Ishikawa (cell line): ENCODE measurements around the gene EFNA1.
A peak's percentile ranks its signal among the peaks of the same experiment; 100 is the strongest.

Experiments
- CEBPB ChIP-seq: IDR thresholded peaks from 2 replicates; pipeline ENCODE4 v1.6.1; 2012
- CREB1 ChIP-seq: IDR thresholded peaks from 2 replicates; pipeline ENCODE4 v1.6.1; 2012; ENCODE audit warnings: low read depth
- EGR1 ChIP-seq: IDR thresholded peaks from 2 replicates; pipeline ENCODE4 v1.6.1; 2012
- EP300 ChIP-seq: IDR thresholded peaks from 2 replicates; pipeline ENCODE4 v1.6.1; 2012; ENCODE audit warnings: borderline replicate concordance
- FOXM1 ChIP-seq: IDR thresholded peaks from 2 replicates; pipeline ENCODE4 v1.6.1; 2012; ENCODE audit warnings: low read depth, borderline replicate concordance
- NFIC ChIP-seq: IDR thresholded peaks from 2 replicates; pipeline ENCODE4 v1.6.1; 2012
- RAD21 ChIP-seq: IDR thresholded peaks from 2 replicates; pipeline ENCODE4 v1.6.1; 2012; ENCODE audit warnings: low read depth
- TAF1 ChIP-seq: IDR thresholded peaks from 2 replicates; pipeline ENCODE4 v1.6.1; 2012; ENCODE audit warnings: low read depth, mild to moderate bottlenecking
- TCF12 ChIP-seq: IDR thresholded peaks from 2 replicates; pipeline ENCODE4 v1.6.1; 2012; ENCODE audit warnings: low read depth
- TEAD4 ChIP-seq: IDR thresholded peaks from 2 replicates; pipeline ENCODE4 v1.6.1; 2012
- YY1 ChIP-seq: IDR thresholded peaks from 2 replicates; pipeline ENCODE4 v1.6.1; 2012; ENCODE audit warnings: low read depth
- ZBTB7A ChIP-seq: IDR thresholded peaks from 2 replicates; pipeline ENCODE4 v1.6.1; 2012; ENCODE audit warnings: low read depth
- TF ChIP-seq, protein P1 (sequence below): IDR thresholded peaks from 2 replicates; pipeline ENCODE4 v1.6.1; 2012
- TF ChIP-seq, protein P2 (sequence below): IDR thresholded peaks from 2 replicates; pipeline ENCODE4 v1.6.1; 2012; ENCODE audit warnings: low read depth, mild to moderate bottlenecking

DNA sequence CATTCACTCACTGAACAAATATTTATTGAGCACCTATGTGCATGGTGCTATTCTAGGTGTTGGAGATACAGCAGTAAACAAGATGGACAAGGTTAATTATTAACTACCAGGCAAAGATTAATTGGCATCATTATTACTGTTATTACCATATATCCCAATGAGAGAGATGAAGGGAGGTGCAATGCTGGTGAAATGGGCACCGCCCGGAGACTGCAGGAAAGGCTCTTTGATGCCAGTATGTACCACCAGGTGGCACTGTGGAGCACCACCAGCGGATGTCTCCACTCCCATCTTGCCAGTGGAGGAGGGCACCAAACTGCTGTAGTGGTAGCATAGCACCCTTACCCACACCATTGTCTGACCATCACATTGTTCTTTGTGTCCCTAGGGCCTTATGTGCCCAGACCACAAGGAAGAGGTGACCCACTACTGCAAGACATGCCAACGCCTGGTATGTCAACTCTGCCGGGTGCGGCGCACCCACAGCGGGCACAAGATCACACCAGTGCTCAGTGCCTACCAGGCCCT lies 48.9 kb downstream of the EFNA1 start:
- peak; percentile 69 for TF ChIP-seq RAD21
- no peak for TF ChIP-seq TAF1
- TF ChIP-seq, protein P1, sequence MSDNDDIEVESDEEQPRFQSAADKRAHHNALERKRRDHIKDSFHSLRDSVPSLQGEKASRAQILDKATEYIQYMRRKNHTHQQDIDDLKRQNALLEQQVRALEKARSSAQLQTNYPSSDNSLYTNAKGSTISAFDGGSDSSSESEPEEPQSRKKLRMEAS = no peak
- TF ChIP-seq, protein P2, sequence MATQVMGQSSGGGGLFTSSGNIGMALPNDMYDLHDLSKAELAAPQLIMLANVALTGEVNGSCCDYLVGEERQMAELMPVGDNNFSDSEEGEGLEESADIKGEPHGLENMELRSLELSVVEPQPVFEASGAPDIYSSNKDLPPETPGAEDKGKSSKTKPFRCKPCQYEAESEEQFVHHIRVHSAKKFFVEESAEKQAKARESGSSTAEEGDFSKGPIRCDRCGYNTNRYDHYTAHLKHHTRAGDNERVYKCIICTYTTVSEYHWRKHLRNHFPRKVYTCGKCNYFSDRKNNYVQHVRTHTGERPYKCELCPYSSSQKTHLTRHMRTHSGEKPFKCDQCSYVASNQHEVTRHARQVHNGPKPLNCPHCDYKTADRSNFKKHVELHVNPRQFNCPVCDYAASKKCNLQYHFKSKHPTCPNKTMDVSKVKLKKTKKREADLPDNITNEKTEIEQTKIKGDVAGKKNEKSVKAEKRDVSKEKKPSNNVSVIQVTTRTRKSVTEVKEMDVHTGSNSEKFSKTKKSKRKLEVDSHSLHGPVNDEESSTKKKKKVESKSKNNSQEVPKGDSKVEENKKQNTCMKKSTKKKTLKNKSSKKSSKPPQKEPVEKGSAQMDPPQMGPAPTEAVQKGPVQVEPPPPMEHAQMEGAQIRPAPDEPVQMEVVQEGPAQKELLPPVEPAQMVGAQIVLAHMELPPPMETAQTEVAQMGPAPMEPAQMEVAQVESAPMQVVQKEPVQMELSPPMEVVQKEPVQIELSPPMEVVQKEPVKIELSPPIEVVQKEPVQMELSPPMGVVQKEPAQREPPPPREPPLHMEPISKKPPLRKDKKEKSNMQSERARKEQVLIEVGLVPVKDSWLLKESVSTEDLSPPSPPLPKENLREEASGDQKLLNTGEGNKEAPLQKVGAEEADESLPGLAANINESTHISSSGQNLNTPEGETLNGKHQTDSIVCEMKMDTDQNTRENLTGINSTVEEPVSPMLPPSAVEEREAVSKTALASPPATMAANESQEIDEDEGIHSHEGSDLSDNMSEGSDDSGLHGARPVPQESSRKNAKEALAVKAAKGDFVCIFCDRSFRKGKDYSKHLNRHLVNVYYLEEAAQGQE = no peak
- peak; percentile 49; the same call in 1 of the 2 replicates for TF ChIP-seq YY1
- no peak for TF ChIP-seq EGR1
- TF ChIP-seq EP300 = no peak
- no peak for TF ChIP-seq TCF12
- no peak for TF ChIP-seq ZBTB7A
- TF ChIP-seq TEAD4 = no peak
- TF ChIP-seq FOXM1 = no peak
- no peak for TF ChIP-seq CREB1
- TF ChIP-seq NFIC = no peak
- no peak for TF ChIP-seq CEBPB
